Ovary (tissue), 9 donors: Measurements from ENCODE around the gene FHOD3. TPM values are rescaled to one million over a fixed set of nuclear protein-coding genes. Genes with fewer than 3 reads are reported as not detected.

Source experiments
- DNase-seq, 5 donors: peaks; one replicate each; pipeline ENCODE4 v3.0.0-alpha.2; 2019 to 2020
- H3K27ac ChIP-seq, 2 donors: fragments of 200-600 bp; one replicate each; pipeline versions ENCODE4 v1.5.1 to v1.8.0; 2019 to 2022
- H3K27me3 ChIP-seq: fragments of 200-600 bp; one replicate; pipeline ENCODE4 v1.8.0; 2022
- H3K36me3 ChIP-seq: fragments of 200-600 bp; sonication (generic); one replicate; pipeline ENCODE4 v1.5.1; 2019
- H3K4me1 ChIP-seq: one replicate; pipeline ENCODE4 v1.8.1; 2013; ENCODE audit warnings: mild to moderate bottlenecking, moderate library complexity; ENCODE audit not compliant: insufficient read depth
- H3K4me3 ChIP-seq: fragments of 200-600 bp; sonication (generic); one replicate; pipeline ENCODE4 v1.5.1; 2017
- H3K9me3 ChIP-seq, 2 donors: fragments of 200-600 bp in 1 of 2; sonication (generic) in 1 of 2; one replicate each; pipeline versions ENCODE4 v1.5.1 to v1.8.1; 2013 to 2019; ENCODE audit warnings: mild to moderate bottlenecking in 1 of 2, moderate library complexity in 1 of 2
- EP300 ChIP-seq: sonication (generic); formaldehyde crosslinking; IDR thresholded peaks from one replicate; pipeline ENCODE4 v1.6.1; 2017; ENCODE audit warnings: antibody characterized with exemption
- POLR2A ChIP-seq: fragments of 450-650 bp; IDR thresholded peaks from one replicate; pipeline ENCODE4 v1.6.1; 2017; ENCODE audit warnings: antibody characterized with exemption, mild to moderate bottlenecking, moderate library complexity
- WGBS, 3 donors: extraction: QIAGEN DNeasy Blood & Tissue Kit in 1 of 3; methylation state at CpG; one replicate each; pipeline versions ENCODE4 v1.1.5 to v1.1.7; 2013 to 2017; 5-methylcytosine and 5-hydroxymethylcytosine counted together
- intact Hi-C, 4 donors: fragments of 100-400 bp; cut with DNase I; formaldehyde crosslinking; loops; one replicate each; pipeline versions ENCODE4 v1.11.0 to v1.15.1; 2022 to 2023
- polyA plus RNA-seq, 2 donors: library from polyadenylated mRNA; stranded (reverse); fragments of 200-250 nt in 1 of 2; fragments of 350-450 nt in 1 of 2; fragmentation: Illumina TruSeq in 1 of 2; extraction: RNeasy Lipid Tissue Mini Kit (QIAGEN cat#74804) in 1 of 2; gene quantifications; one replicate each; pipeline ENCODE4 v1.2.3, GENCODE V29; 2013 to 2014
- total RNA-seq, 7 donors: library from RNA; depleted of rRNA in 2 of 7; stranded (reverse); fragments of >200 nt in 2 of 7; fragmentation: NEBNext Ultra II Directional in 3 of 7; extraction: Animal tissue kit (Norgen Biotek cat#: 25700) in 3 of 7; gene quantifications; one replicate each; pipeline versions ENCODE4 v1.1.0 to v1.2.4, GENCODE V29; 2016 to 2023
- TF ChIP-seq, protein P1 (sequence below), 3 donors: fragments of 450-650 bp in 2 of 3; fragments of 200-600 bp in 1 of 3; IDR thresholded peaks; one replicate each; pipeline versions ENCODE4 v1.5.1 to v1.8.0; 2016 to 2022; ENCODE audit warnings: antibody characterized with exemption in 3 of 3, mild to moderate bottlenecking in 1 of 3
- donor health status: DM: no; HTN: no; CAD: no; lungs with moderate emphysema.
- donor health status: DM: no; HTN: no; CAD: no.
- donor health status: Bipolar disorder and iron deficiency.
- donor health status: DM: yes; HTN: yes; CAD: no.
- donor health status: DM: no; HTN: no; CAD: no.
- donor health status: DM: yes; HTN: yes; CAD: no.

The FHOD3 gene
- total and polyA plus RNA-seq, 9 donors, result 3.5 to 62.5 (median 11.0) TPM

DNA sequence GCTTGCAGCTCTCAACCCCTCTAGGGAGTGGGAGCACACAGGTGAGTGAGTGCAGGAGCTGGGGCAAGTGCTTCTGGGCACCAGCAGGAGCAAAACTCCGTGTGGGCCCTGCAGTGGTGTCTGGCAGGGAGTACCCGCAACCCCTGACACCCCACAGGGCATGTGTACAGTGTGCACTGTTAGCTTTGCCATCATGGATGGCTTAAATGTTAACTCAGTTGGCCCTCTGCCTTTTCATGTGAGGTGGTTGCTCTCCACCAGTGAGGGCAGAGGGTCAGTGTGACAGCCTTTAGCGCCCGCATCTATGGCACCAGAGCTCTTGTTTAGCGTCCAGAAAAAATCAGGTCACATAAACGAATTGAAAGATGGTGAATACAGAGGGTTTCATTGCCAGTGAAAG lies 438.6 kb downstream of the FHOD3 start:
- intact Hi-C loops, result no loop called here

DNA sequence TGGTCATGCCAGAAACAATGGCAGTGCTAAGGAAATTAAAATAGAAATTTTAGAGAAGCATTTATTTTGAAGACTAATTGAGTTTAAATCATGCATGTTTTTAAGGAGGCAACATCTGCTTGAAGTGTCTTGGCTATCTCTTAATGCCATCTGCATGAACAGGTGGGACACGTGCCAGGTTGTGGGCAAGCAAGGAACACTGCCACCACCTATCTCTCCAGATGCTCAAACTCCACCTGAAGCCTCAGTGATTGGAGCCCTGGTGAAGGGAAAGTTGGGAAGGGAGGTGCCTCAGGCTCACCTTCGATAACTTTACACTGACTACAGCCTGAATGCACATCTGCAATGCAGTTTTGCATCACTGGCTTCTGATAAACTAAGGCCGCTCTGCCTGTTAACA lies 439.8 kb downstream of the FHOD3 start:
- Histone ChIP-seq H3K9me3 (no peaks in the 10 kb centered on the region), H3K4me3 (no peak overlapping the region), H3K36me3 (no peaks in the 10 kb centered on the region), H3K4me1 (no peaks in the 10 kb centered on the region), H3K27me3 (no peaks in the 10 kb centered on the region), H3K27ac (no peak overlapping the region)
- TF ChIP-seq POLR2A (no peak), EP300 (no peak)
- TF ChIP-seq, protein P1, sequence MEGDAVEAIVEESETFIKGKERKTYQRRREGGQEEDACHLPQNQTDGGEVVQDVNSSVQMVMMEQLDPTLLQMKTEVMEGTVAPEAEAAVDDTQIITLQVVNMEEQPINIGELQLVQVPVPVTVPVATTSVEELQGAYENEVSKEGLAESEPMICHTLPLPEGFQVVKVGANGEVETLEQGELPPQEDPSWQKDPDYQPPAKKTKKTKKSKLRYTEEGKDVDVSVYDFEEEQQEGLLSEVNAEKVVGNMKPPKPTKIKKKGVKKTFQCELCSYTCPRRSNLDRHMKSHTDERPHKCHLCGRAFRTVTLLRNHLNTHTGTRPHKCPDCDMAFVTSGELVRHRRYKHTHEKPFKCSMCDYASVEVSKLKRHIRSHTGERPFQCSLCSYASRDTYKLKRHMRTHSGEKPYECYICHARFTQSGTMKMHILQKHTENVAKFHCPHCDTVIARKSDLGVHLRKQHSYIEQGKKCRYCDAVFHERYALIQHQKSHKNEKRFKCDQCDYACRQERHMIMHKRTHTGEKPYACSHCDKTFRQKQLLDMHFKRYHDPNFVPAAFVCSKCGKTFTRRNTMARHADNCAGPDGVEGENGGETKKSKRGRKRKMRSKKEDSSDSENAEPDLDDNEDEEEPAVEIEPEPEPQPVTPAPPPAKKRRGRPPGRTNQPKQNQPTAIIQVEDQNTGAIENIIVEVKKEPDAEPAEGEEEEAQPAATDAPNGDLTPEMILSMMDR (IDR thresholded peaks at IDR 0.05), result no peak
- no peak for DNase-seq
- intact Hi-C loops, result no loop called here
- WGBS, 3 donors, result 91 to 98% (median 94%) methylated on average over 3 of the region's 3 CpGs

More for the DNA sequence above, 438.6 kb downstream of the FHOD3 start:
- Histone ChIP-seq H3K4me3 (no peak overlapping the region), H3K27ac (no peak overlapping the region), H3K27me3 (no peaks in the 10 kb centered on the region), H3K4me1 (no peaks in the 10 kb centered on the region), H3K9me3 (no peaks in the 10 kb centered on the region), H3K36me3 (no peaks in the 10 kb centered on the region)
- 94 to 98% (median 97%) methylated on average over 6 of the region's 6 CpGs for WGBS, 3 donors
- no peak for TF ChIP-seq POLR2A
- TF ChIP-seq, protein P1 (IDR thresholded peaks at IDR 0.05), result no peak
- no peak for TF ChIP-seq EP300
- no peak for DNase-seq

DNA sequence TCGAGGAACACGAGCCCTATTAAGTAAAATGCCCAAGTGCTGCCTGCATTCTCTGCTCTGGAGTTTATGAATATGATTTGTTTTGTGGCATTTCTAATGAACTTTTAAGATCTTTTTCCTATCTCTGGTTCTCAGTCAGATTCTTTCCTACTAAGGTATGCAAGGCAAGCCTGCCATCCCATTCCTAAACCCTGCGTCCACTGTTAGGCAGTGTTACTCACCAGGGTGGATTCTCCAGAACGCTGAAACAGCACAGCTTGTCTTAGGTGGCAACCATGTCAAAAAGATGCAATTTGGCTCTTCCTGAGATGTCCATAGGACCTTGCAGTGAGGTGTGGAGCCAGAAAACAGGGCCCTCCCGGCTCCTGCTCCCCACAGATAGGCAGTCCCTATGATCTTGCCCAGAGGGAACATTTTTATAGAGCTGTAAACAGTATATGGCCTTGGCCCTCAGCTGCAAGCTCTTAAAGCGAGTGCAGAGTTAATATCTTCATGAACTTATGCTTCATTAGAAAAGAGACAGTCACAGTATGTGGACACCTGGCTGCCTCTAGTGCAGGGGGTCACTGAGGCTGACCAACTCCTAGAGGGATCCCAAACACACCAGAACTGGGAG lies 446.9 kb downstream of the FHOD3 start:
- Histone ChIP-seq H3K4me3 (no peak overlapping the region), H3K27me3 (no peaks in the 10 kb centered on the region), H3K36me3 (no peaks in the 10 kb centered on the region), H3K4me1 (no peaks in the 10 kb centered on the region), H3K9me3 (no peaks in the 10 kb centered on the region), H3K27ac (no peak overlapping the region)
- TF ChIP-seq POLR2A (no peak), EP300 (no peak)
- TF ChIP-seq, protein P1 (IDR thresholded peaks at IDR 0.05), result no peak
- intact Hi-C loops, result loop anchor here in 1 of 4 donors (10.0 kb wide), 2 partner anchors 50 to 650 kb away; no protein-coding TSS in a partner anchor
- WGBS, 3 donors, result 74 to 81% (median 76%) methylated on average over 6 of the region's 6 CpGs
- DNase-seq, result no peak

DNA sequence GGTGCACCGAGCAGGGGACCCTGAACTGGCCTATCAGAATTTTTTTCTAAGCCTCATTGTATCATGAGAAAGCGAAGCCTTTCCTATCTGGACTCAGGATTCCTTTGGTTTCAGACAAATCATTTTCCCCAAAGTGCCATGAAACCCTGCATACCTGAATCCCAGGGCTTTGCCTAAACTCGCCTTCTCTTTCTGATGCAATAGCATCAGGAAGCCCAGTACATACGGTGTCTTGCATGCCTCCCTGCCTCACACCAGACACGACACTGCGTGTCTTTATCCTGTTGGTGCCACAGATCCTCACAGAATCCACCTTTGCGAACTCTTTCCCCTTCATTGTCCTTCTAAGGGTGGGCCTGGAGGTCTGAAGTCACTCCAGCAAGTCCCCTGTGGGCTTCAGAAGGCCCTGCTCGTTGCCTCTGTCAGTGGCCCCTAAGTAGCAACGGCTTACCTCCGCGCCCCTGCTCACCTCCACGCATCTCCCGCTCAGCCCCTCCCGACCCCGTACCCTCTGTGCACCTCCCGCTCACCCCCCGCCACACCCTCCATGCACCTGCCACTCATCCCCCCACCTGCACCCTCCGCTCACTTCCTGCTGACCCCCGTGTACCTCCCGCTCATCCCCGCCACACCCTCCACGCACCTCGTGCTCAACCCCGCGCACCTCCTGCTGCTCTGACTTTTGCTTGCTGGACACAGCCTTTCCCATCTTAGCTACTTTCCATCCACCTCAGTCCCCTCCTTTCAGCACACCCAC lies 447.9 kb downstream of the FHOD3 start:
- Histone ChIP-seq H3K9me3 (no peaks in the 10 kb centered on the region), H3K27ac (no peak overlapping the region), H3K4me3 (no peak overlapping the region), H3K27me3 (no peaks in the 10 kb centered on the region), H3K36me3 (no peaks in the 10 kb centered on the region), H3K4me1 (no peaks in the 10 kb centered on the region)
- DNase-seq, result no peak
- TF ChIP-seq EP300 (no peak), POLR2A (no peak)
- TF ChIP-seq, protein P1 (IDR thresholded peaks at IDR 0.05), result no peak
- 92 to 94% (median 92%) methylated on average over 25 of the region's 25 CpGs for WGBS, 3 donors
- intact Hi-C loops, result loop anchor here in 1 of 4 donors (10.0 kb wide), 2 partner anchors 51 to 651 kb away; no protein-coding TSS in a partner anchor
